GM12878 (cell line): ENCODE measurements around the gene POLE2. TPM values are rescaled to one million over a fixed set of nuclear protein-coding genes. Genes with fewer than 3 reads are reported as not detected.
"Not testable (repeated sequence)": the region's sequence is repeated elsewhere in the genome, so short reads cannot be mapped to it uniquely, and the experiment has no call there.

Experiments
- ATAC-seq: fragments of 200-7000 bp; cut with Tn5 transposase; 3 replicates; pipeline ENCODE4 v1.9.1; 2020; ENCODE audit warnings: mild to moderate bottlenecking, moderate library complexity
- BruUV-seq: library from RNA; stranded (reverse); fragments of 400-500 nt; replicated peaks from 2 replicates; lab custom pipeline; 2021; lab: Mats Ljungman, UMichigan
- CTCF ChIA-PET: fragments of 300-600 bp; sonication (Branson Sonifier 250); formaldehyde crosslinking; extraction: SDS; loops from one replicate; lab custom pipeline; 2021; ENCODE audit warnings: inconsistent platforms; lab: Yijun Ruan, JAX
- POLR2A ChIA-PET: fragments of 350-600 bp; formaldehyde crosslinking; extraction: SDS; loops from one replicate; lab custom pipeline; 2021; ENCODE audit warnings: inconsistent platforms; lab: Charles Lee
- RAD21 ChIA-PET: fragments of 300-600 bp; sonication (Branson Sonifier 250); formaldehyde crosslinking; loops from one replicate; lab custom pipeline; 2023; ENCODE audit warnings: antibody characterized with exemption; ENCODE audit not compliant: unreplicated experiment; lab: Charles Lee
- SMC1A ChIA-PET: fragments of 300-600 bp; sonication (Branson Sonifier 250); formaldehyde crosslinking; loops from one replicate; lab custom pipeline; 2023; ENCODE audit not compliant: unreplicated experiment, uncharacterized antibody; lab: Charles Lee
- DNase-seq: peaks from one replicate; pipeline ENCODE4 v3.0.0-alpha.2; 2011; ENCODE audit warnings: low read depth, low spot score
- FAIRE-seq: peaks from 3 replicates; lab custom pipeline; 2011; peaks lifted over from hg19 to GRCh38; lab: Jason Lieb, UNC
- H2AFZ ChIP-seq: 2 replicates; pipeline ENCODE4 v1.6.0; 2011; ENCODE audit warnings: low read depth, low read length, control low read depth; ENCODE audit not compliant: control insufficient read depth
- H3K27ac ChIP-seq: 2 replicates; pipeline ENCODE4 v1.5.1; 2011; ENCODE audit warnings: control low read depth; ENCODE audit not compliant: control insufficient read depth, insufficient read depth
- H3K27me3 ChIP-seq, 2 experiments: replicated peaks in 1 of 2; 2 replicates each; pipeline versions ENCODE4 v1.6.0 to v1.6.1; 2011; ENCODE audit warnings: low read length in 1 of 2; ENCODE audit not compliant: control insufficient read depth in 2 of 2, insufficient read depth in 2 of 2
- H3K36me3 ChIP-seq, 2 experiments: 2 replicates each; pipeline ENCODE4 v1.5.1; 2011; ENCODE audit warnings: low read length in 1 of 2; ENCODE audit not compliant: control insufficient read depth in 2 of 2, insufficient read depth in 2 of 2
- H3K4me1 ChIP-seq: 2 replicates; pipeline ENCODE4 v1.6.1; 2011; ENCODE audit warnings: mild to moderate bottlenecking, low read length, moderate library complexity, mixed read lengths; ENCODE audit not compliant: control insufficient read depth, insufficient read depth
- H3K4me2 ChIP-seq: 2 replicates; pipeline ENCODE4 v1.6.0; 2011; ENCODE audit warnings: control low read depth; ENCODE audit not compliant: control insufficient read depth, insufficient read depth
- H3K4me3 ChIP-seq: fragments of 200-600 bp; sonication (generic); 2 replicates; pipeline ENCODE4 v1.5.1; 2016
- H3K79me2 ChIP-seq: 2 replicates; pipeline ENCODE4 v1.6.0; 2011; ENCODE audit warnings: low read length; ENCODE audit not compliant: control insufficient read depth, insufficient read depth
- H3K9ac ChIP-seq: 2 replicates; pipeline ENCODE4 v1.8.0; 2011; ENCODE audit warnings: low read length, control low read depth, mixed read lengths; ENCODE audit not compliant: control insufficient read depth, insufficient read depth
- H3K9me3 ChIP-seq: replicated peaks from 3 replicates; pipeline ENCODE4 v1.5.1; 2011; ENCODE audit warnings: mild to moderate bottlenecking, low read length; ENCODE audit not compliant: control insufficient read depth, insufficient read depth
- H4K20me1 ChIP-seq: 2 replicates; pipeline ENCODE4 v1.6.0; 2011; ENCODE audit not compliant: control insufficient read depth, insufficient read depth
- ATF7 ChIP-seq: fragments of 450-650 bp; IDR thresholded peaks from 2 replicates; pipeline ENCODE4 v1.6.1; 2016; ENCODE audit warnings: low read depth, mild to moderate bottlenecking
- ZBTB40 ChIP-seq: fragments of 450-650 bp; IDR thresholded peaks from 2 replicates; pipeline ENCODE4 v1.6.1; 2016; ENCODE audit warnings: mild to moderate bottlenecking, moderate library complexity, borderline replicate concordance
- WGBS: methylation state at CpG from one replicate; pipeline ENCODE4 v1.1.6; 2016; ENCODE audit warnings: low lambda C conversion rate; ENCODE audit not compliant: insufficient replicate concordance, insufficient coverage; ENCODE audit errors: missing lambda C conversion rate; 5-methylcytosine and 5-hydroxymethylcytosine counted together
- in situ Hi-C: fragments of 300-500 bp; cut with MboI; formaldehyde crosslinking; loops from 9 replicates; pipeline ENCODE4 v1.14.3; 2018; ENCODE audit warnings: mixed read lengths
- intact Hi-C: fragments of 100-400 bp; cut with micrococcal nuclease; formaldehyde crosslinking; loops from one replicate; pipeline ENCODE4 v1.14.2; 2022; ENCODE audit not compliant: unreplicated experiment
- polyA plus RNA-seq, 11 experiments: library from polyadenylated mRNA; depleted of rRNA in 4 of 11; unstranded in 6 of 11; stranded (reverse) in 5 of 11; fragments of >200 nt; fragmentation: Nextera tagmentation in 4 of 11; fragmentation: Illumina TruSeq in 1 of 11; extraction: Ambion mirVana in 4 of 11; extraction: Trizol in 1 of 11; gene quantifications; 1 replicate in 1 of 11; 2 replicates in 10 of 11; pipeline versions ENCODE4 v1.2.1 to v1.2.3, GENCODE V29; 2011 to 2016; ENCODE audit warnings: inconsistent platforms in 2 of 11, missing spikeins in 2 of 11, low read depth in 1 of 11
- total RNA-seq, 4 experiments: library from RNA; depleted of rRNA in 3 of 4; stranded (reverse); fragments of >200 nt in 3 of 4; fragmentation: Illumina TruSeq in 1 of 4; extraction: Trizol in 1 of 4; gene quantifications; 2 replicates each; pipeline versions ENCODE4 v1.2.1 to v1.2.3, GENCODE V29; 2013 to 2021
- TF ChIP-seq, protein P1 (sequence below): fragments of 450-650 bp; IDR thresholded peaks from 2 replicates; pipeline ENCODE4 v1.6.1; 2016; ENCODE audit warnings: mild to moderate bottlenecking

POLE2 gene
- total and polyA plus RNA-seq, 10 of the 15 experiments (the other 5 are each of a cell fraction or from before 2014, with no cell fraction given) = 22.0 to 45.6 (median 38.8) TPM

GRCh38 chr14:49693735-49694124, 5.7 kb upstream of the POLE2 start:
- Histone ChIP-seq H3K9ac (peak overlapping the region; percentile 71; the same call in 1 of the 2 replicates), H2AFZ (peak overlapping the region; percentile 92; the same call in 1 of the 2 replicates)
- intact Hi-C loops = loop anchor here (2.0 kb wide), 1 partner anchor 73 kb away; no protein-coding TSS in a partner anchor
- H3K9me3 ChIP-seq, DNase-seq, SMC1A ChIA-PET, H3K27ac ChIP-seq, H3K27me3 ChIP-seq, BruUV-seq, FAIRE-seq, H3K36me3 ChIP-seq, RAD21 ChIA-PET: not testable (repeated sequence)
- CTCF ChIA-PET = interaction anchor here (0.7 kb wide), 1 partner anchor 70 kb away, joined by 4 read pairs; no protein-coding TSS in a partner anchor
- whole genome bisulfite sequencing = 2% methylated on average over 11 of the region's 13 CpGs
- TF ChIP-seq, protein P1, sequence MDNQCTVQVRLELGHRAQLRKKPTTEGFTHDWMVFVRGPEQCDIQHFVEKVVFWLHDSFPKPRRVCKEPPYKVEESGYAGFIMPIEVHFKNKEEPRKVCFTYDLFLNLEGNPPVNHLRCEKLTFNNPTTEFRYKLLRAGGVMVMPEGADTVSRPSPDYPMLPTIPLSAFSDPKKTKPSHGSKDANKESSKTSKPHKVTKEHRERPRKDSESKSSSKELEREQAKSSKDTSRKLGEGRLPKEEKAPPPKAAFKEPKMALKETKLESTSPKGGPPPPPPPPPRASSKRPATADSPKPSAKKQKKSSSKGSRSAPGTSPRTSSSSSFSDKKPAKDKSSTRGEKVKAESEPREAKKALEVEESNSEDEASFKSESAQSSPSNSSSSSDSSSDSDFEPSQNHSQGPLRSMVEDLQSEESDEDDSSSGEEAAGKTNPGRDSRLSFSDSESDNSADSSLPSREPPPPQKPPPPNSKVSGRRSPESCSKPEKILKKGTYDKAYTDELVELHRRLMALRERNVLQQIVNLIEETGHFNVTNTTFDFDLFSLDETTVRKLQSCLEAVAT = 0 out of 2 replicates have a peak, but pooled peaks have one; percentile 3
- 0 out of 2 replicates have a peak, but pooled peaks have one; percentile 24 for TF ChIP-seq ATF7
- TF ChIP-seq ZBTB40 = 0 out of 2 replicates have a peak, but pooled peaks have one; percentile 24
- TF ChIP-seq, all 136 proteins: peak for 3; not testable (repeated sequence) for 133
- ATAC-seq, H3K4me1 ChIP-seq, in situ Hi-C loops, H3K79me2 ChIP-seq, H4K20me1 ChIP-seq: not testable (repeated sequence)
- 0 out of 2 replicates have a peak overlapping the region, but pooled peaks have one; percentile 47 for H3K4me3 ChIP-seq
- H3K4me2 ChIP-seq = peak overlapping the region; percentile 89
- POLR2A ChIA-PET = interaction anchor here (0.7 to 1.3 kb wide), 2 partner anchors 59 to 751 kb away, joined by 3 read pairs; no protein-coding TSS in a partner anchor
